ENCODE results near the gene SLC35B2.

Gene SLC35B2

DNA sequence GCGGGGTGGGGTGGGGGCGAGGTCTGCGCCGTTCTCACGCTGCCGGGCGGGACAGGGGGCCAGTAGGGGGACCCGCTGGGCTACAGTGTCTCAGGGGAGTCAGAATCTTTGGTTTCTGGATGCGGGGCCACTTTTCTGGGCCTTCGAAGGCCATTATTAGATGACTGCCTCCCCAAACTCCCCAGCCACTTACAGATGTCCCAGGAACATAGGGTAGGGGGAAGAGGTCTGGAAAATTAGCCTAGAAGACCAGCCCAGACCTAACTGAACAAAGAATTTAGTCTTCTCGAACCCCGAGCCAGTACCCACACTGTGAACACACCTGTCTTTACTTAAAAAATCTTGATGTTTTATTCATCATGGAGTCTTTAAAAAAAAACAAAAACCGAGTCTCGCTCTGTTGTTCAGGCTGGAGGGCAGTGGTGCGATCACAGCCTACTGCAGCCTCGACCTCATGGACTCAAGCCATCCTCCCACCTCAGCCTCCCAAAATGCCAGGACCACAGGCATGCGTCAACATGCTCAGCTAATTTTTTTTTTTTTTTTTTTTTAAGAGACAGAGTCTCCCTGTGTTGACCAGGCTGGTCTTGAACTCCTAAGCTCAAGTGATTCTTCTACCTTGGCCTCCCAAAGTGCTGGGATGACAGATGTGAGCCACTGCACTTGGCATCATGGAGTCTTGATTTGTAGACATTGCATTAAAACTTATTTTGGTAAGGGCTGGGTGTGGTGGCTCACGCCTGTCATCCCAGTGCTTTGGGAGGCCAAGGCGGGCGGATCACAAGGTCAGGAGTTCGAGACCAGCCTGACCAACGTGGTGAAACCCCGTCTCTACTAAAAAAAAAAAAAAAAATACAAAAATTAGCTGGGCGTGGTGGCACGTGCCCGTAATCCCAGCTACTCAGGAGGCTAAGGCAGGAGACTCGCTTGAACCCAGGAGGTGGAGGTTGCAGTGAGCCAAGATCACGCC is 37.2 kb downstream of the SLC35B2 start:
- DNase-seq = no peak

DNA sequence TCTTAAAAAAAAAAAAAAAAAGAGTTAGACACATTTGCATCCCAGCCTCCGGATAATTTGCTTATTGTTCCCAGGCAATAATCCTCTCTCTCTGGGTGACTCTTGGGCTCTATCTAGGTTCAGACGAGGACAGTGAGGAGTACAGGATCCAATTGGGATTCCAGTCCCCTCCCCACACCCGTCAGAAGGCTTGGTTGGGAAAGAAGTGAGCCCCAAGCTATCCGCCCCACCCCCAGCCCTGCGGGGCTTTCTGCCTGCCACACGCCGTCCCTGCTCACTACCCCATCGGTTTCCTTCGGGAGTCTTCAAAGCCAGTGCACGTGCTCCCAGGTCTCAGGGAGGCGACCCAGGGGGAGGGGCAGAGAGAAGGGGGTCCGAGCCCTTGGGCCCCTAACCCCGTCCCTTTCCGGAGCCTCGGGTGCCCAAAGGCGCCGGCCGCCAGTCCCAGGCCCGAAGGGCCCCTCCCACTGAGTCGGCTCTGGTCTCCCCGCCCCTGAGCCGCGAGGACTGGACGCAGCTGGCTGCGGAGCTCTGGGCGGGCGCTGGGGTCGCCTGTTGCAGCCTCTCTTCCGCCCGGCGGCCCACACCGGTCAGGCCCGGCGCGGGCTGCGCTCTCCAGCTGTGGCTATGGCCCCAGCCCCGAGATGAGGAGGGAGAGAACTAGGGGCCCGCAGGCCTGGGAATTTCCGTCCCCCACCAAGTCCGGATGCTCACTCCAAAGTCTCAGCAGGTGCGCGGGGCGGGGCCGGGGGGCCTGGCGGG is 38.1 kb downstream of the SLC35B2 start:
- peak in 1 of 4 experiments; percentile 5 for DNase-seq

- DNase-seq = no peak
Measured at GRCh38 chr6:44217332-44218143, 39.8 kb downstream of the SLC35B2 start.

DNA sequence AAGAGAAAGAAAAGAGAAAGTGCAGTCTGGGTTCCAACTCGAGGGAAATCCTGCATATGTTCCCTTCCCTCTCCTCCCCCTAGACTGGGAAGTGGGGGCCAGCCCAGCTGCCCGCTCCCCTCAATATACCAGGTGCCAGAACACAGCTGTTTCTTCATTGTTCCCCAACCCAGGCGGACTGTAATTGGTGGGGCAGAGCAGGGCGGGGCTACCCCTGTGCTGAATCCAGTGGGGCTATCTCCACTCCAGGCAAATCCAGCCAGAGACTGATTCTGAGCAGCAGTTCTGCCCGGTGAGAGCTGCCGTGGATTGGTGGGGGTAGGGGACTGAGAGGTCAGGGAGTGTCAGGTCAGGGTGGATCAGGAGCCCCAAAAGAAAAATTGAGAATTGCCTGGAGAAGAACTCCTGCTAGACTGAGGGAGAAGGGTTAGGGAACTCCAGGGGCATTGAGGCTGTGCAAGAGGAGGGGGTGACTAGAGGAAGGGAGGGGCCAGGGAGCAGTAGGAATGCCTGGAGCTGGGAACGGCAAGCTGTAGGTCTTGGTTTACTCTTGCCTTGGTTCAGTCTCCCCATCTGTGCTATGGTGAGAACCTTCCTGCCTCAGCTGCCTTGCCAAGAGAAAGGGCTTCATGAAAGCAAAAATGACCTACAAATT is 40.5 kb downstream of the SLC35B2 start, which contains the start of gene MYMX:
Gene MYMX (plus strand): TSS at position 250 of the 655 bp plus-strand sequence. CDS start 546 bp downstream, outside the sequence.
- DNase-seq = no peak

- DNase-seq = no peak
Measured at GRCh38 chr6:44214307-44214706, 43.0 kb downstream of the SLC35B2 start.

DNA sequence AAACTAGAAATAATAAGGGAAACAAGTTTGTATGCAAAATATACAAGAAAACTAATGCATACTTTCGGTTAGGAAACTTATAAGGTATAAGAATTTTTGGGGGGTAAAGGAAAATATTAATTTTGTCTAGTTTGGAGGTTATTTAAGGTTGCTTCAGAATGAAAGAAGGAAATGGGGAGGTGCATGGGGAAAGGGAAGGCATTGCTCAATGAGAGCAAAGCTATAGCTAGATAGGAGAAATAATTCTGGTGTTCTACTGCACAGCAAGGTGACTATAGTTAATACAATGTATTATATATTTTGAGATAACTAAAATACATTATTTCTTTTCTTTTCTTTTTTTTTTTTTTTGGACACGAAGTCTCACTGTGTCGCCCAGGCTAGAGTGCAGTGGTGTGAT is 46.0 kb downstream of the SLC35B2 start:
- DNase-seq = no peak

GRCh38 chr6:44207966-44208365 is 49.4 kb downstream of the SLC35B2 start:
- no peak for DNase-seq

Data from activated naive CD4-positive, alpha-beta T cell (primary cell).